Measurements from ENCODE around the gene HTRA1. TPM values are rescaled to one million over a fixed set of nuclear protein-coding genes. Genes with fewer than 3 reads are reported as not detected.

Gene HTRA1
- total RNA-seq, 1 donor from 2014 or later = 17.0 TPM

DNA sequence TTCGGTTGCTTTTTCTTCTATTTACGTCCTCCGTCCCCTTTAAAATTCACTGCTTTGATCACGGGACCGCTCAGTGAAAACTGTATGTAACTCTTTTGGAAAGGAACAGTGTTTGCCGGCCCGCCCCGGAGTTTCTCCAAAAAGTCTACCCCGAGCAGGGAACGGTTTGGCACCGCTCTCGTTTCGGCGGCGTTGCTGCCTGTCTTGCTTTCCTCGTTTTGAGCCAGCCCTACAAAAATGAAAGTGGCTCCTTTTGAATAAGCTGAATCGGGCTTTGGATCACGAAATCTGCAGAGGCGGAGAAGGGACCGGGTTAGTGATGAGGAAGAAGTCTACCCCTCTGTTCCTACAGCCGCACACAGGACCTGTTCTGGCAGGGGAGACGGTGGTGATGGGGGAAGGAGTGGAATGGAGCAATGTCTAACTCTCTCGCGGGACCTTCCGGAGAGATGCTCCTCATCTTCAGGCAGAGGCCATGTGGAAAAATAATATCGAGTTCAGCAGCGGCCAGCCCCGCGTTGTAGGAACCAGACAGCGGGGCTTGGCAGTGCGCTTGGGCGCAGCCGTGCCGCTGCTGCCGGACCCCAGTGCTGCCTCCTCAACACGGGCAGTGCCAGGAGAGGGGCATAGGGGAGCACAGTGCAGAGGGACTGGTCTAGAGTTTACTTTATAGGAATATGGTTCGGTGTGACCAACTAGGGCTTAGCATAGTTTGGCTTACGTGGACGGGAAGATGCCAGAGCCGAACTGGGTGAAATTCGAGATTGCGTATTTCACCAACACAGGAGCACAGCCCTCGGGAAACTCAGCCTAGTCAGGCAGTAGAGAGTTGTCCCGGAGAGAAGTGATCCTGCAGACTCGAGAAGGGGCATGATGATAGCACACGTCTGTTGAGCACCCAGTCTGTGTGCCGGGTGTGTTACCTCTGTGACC, 1.4 kb downstream of the HTRA1 start:
- H3F3A ChIP-seq (ENCODE audit: low read depth) = peaks cover 8% of the 10 kb centered on the region
- Mint-ChIP-seq H3K36me3 (peaks cover 4% of the 10 kb centered on the region), H3K27me3 (ENCODE audit: insufficient read depth, low read depth) (peaks cover 41% of the 10 kb centered on the region), H3K4me1 (peaks cover 29% of the 10 kb centered on the region), H3K9me3 (no peaks in the 10 kb centered on the region), H3K4me3 (peak overlapping the region; percentile 89), H3K27ac (no peak overlapping the region)
- peak; percentile 34 for DNase-seq (ENCODE audit: low spot score)
- peaks cover 96% of the 10 kb centered on the region for H3K27me3 ChIP-seq
- peaks cover 11% of the 10 kb centered on the region for H4K20me1 ChIP-seq (ENCODE audit: low read depth)
- peak overlapping the region; percentile 62 for H3K4me3 ChIP-seq
- no peaks in the 10 kb centered on the region for H3K9me3 ChIP-seq (ENCODE audit: low read depth)
- no peak overlapping the region for H3K9ac ChIP-seq
- no peaks in the 10 kb centered on the region for H3K79me2 ChIP-seq (ENCODE audit: low read depth)
- no peak overlapping the region for H3K27ac ChIP-seq
- TF ChIP-seq EZH2 (IDR thresholded peaks at IDR 0.05) (peak; percentile 97), EZH2phosphoT487 (IDR thresholded peaks at IDR 0.05) (peak; percentile 93)
- TF ChIP-seq, protein P1, sequence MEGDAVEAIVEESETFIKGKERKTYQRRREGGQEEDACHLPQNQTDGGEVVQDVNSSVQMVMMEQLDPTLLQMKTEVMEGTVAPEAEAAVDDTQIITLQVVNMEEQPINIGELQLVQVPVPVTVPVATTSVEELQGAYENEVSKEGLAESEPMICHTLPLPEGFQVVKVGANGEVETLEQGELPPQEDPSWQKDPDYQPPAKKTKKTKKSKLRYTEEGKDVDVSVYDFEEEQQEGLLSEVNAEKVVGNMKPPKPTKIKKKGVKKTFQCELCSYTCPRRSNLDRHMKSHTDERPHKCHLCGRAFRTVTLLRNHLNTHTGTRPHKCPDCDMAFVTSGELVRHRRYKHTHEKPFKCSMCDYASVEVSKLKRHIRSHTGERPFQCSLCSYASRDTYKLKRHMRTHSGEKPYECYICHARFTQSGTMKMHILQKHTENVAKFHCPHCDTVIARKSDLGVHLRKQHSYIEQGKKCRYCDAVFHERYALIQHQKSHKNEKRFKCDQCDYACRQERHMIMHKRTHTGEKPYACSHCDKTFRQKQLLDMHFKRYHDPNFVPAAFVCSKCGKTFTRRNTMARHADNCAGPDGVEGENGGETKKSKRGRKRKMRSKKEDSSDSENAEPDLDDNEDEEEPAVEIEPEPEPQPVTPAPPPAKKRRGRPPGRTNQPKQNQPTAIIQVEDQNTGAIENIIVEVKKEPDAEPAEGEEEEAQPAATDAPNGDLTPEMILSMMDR (IDR thresholded peaks at IDR 0.05) = no peak
- no peaks in the 10 kb centered on the region for H3K36me3 ChIP-seq
- H2AFZ ChIP-seq (replicated peaks) = peak overlapping the region; percentile 59
- H3K4me1 ChIP-seq = peaks cover 15% of the 10 kb centered on the region
- peak overlapping the region; percentile 97 for H3K4me2 ChIP-seq

DNA sequence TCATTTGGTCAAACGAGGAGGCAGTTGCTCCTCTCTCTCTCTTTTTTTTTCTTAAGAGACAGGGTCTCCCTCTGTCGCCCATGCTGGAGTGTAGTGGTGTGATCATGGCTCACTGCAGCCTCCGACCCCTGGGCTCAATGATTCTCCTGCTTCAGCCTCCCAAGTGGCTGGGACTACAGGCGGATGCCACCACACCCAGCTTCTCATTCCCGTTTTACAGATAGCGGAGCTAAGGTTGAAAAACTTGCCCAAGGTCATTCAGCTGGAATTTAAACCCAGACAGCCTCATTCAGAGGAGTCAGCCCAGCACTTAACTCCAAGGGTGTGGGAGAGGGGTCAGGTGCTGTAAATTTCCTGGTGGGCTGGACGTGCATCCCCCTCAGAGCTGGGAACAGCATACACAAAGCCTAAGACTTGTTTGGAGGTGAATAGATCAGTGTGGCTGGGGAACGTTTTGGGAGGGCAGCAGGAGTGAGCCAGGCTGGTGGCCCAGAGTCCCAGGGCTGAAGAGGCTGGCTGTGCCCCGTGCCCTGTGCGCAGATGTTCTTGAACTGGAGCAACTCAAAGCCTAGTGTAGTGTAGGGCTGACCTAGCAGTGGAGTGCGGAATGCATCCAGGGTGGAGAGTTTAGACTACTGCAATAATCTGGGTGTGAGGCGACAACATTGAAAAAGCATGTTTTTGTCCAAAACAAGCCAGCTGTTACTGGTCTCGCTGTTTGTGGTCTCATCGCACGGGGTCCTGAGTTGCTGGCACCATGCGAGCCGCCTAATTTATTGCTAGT, 2.3 kb downstream of the HTRA1 start:
- Histone ChIP-seq H3K9ac (no peak overlapping the region), H3K27ac (no peak overlapping the region), H3K4me3 (no peak overlapping the region), H3K4me1 (peaks cover 15% of the 10 kb centered on the region), H3K9me3 (ENCODE audit: low read depth) (no peaks in the 10 kb centered on the region), H4K20me1 (ENCODE audit: low read depth) (peaks cover 11% of the 10 kb centered on the region), H3K79me2 (ENCODE audit: low read depth) (no peaks in the 10 kb centered on the region), H3K4me2 (peak overlapping the region; percentile 97), H3F3A (ENCODE audit: low read depth) (peaks cover 8% of the 10 kb centered on the region), H3K36me3 (no peaks in the 10 kb centered on the region), H2AFZ (replicated peaks) (no peak overlapping the region), H3K27me3 (peaks cover 87% of the 10 kb centered on the region)
- H3K4me1 Mint-ChIP-seq = peaks cover 22% of the 10 kb centered on the region
- no peak overlapping the region for H3K27ac Mint-ChIP-seq
- TF ChIP-seq EZH2 (IDR thresholded peaks at IDR 0.05) (no peak), EZH2phosphoT487 (IDR thresholded peaks at IDR 0.05) (no peak)
- TF ChIP-seq, protein P1 (IDR thresholded peaks at IDR 0.05) = no peak
- H3K27me3 Mint-ChIP-seq (ENCODE audit: insufficient read depth, low read depth) = peaks cover 34% of the 10 kb centered on the region
- DNase-seq (ENCODE audit: low spot score) = no peak
- no peaks in the 10 kb centered on the region for H3K9me3 Mint-ChIP-seq
- peaks cover 4% of the 10 kb centered on the region for H3K36me3 Mint-ChIP-seq
- H3K4me3 Mint-ChIP-seq = peak overlapping the region; percentile 89

DNA sequence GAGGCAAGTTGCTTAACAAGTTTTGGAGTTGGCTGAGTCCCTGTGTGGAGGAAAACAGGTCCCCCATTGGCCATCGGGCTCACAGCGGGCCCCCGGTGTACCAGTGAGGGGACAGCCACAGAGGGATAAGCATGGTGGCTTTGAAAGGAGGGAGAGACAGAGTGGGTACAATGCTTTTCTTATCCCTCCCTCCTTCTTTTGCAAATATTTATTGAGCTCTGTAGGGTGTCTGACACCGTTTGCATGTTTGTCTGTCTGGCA, 2.8 kb downstream of the HTRA1 start:
- no peak overlapping the region for H3K4me3 ChIP-seq

More for the DNA sequence above, 2.8 kb downstream of the HTRA1 start:
- peaks cover 11% of the 10 kb centered on the region for H4K20me1 ChIP-seq (ENCODE audit: low read depth)
- H3K27me3 ChIP-seq = peaks cover 82% of the 10 kb centered on the region
- H3K27ac ChIP-seq = no peak overlapping the region
- no peaks in the 10 kb centered on the region for H3K79me2 ChIP-seq (ENCODE audit: low read depth)
- H3K9ac ChIP-seq = no peak overlapping the region
- H3K4me1 ChIP-seq = peaks cover 15% of the 10 kb centered on the region
- DNase-seq (ENCODE audit: low spot score) = no peak
- Mint-ChIP-seq H3K27ac (no peak overlapping the region), H3K4me1 (peaks cover 18% of the 10 kb centered on the region), H3K9me3 (no peaks in the 10 kb centered on the region), H3K27me3 (ENCODE audit: insufficient read depth, low read depth) (peaks cover 32% of the 10 kb centered on the region), H3K4me3 (no peak overlapping the region), H3K36me3 (peaks cover 4% of the 10 kb centered on the region)
- TF ChIP-seq EZH2 (IDR thresholded peaks at IDR 0.05) = no peak
- no peak for TF ChIP-seq EZH2phosphoT487 (IDR thresholded peaks at IDR 0.05)
- TF ChIP-seq, protein P1 (IDR thresholded peaks at IDR 0.05) = no peak
- H3K4me2 ChIP-seq = no peak overlapping the region
- no peak overlapping the region for H2AFZ ChIP-seq (replicated peaks)
- H3K36me3 ChIP-seq = no peaks in the 10 kb centered on the region
- peaks cover 8% of the 10 kb centered on the region for H3F3A ChIP-seq (ENCODE audit: low read depth)
- no peaks in the 10 kb centered on the region for H3K9me3 ChIP-seq (ENCODE audit: low read depth)

All from neural progenitor cell (in vitro differentiated cells).